Trophoblast cell (in vitro differentiated cells and primary cell): ENCODE data around the gene BOK.

Experiments
- DNase-seq, 2 donors: peaks; one replicate each; pipeline ENCODE4 v3.0.0-alpha.2; 2016
- H2AFZ ChIP-seq: 2 replicates; pipeline ENCODE4 v1.6.1; 2013; ENCODE audit warnings: low read length, moderate library complexity, mild to moderate bottlenecking; ENCODE audit not compliant: insufficient read depth, poor library complexity
- H2AK5ac ChIP-seq: 2 replicates; pipeline ENCODE4 v1.6.1; 2013; ENCODE audit warnings: mild to moderate bottlenecking, low read length
- H2BK120ac ChIP-seq: 2 replicates; pipeline ENCODE4 v1.6.1; 2013; ENCODE audit warnings: low read length, mild to moderate bottlenecking, moderate library complexity; ENCODE audit not compliant: insufficient read depth, poor library complexity
- H2BK12ac ChIP-seq: 2 replicates; pipeline ENCODE4 v1.6.1; 2013; ENCODE audit warnings: mild to moderate bottlenecking, low read length, moderate library complexity
- H2BK5ac ChIP-seq: 2 replicates; pipeline ENCODE4 v1.6.1; 2013; ENCODE audit warnings: low read length, low read depth, moderate library complexity, mild to moderate bottlenecking; ENCODE audit not compliant: poor library complexity
- H3K14ac ChIP-seq: 2 replicates; pipeline ENCODE4 v1.6.1; 2013; ENCODE audit warnings: mild to moderate bottlenecking, low read length
- H3K18ac ChIP-seq: 2 replicates; pipeline ENCODE4 v1.6.1; 2013; ENCODE audit warnings: mild to moderate bottlenecking, low read length
- H3K23ac ChIP-seq: 2 replicates; pipeline ENCODE4 v1.6.1; 2013; ENCODE audit warnings: low read length
- H3K27ac ChIP-seq: 2 replicates; pipeline ENCODE4 v1.5.1; 2013; ENCODE audit warnings: low read depth, mild to moderate bottlenecking, inconsistent platforms, low read length, moderate library complexity
- H3K27me3 ChIP-seq: 2 replicates; pipeline ENCODE4 v1.6.1; 2013; ENCODE audit warnings: inconsistent platforms, mild to moderate bottlenecking, low read length, moderate library complexity; ENCODE audit not compliant: insufficient read depth
- H3K36me3 ChIP-seq, 2 experiments: 1 replicate in 1 of 2; 2 replicates in 1 of 2; pipeline ENCODE4 v1.6.1; 2013; ENCODE audit warnings: low read length in 2 of 2, mild to moderate bottlenecking in 2 of 2, moderate library complexity in 1 of 2; ENCODE audit not compliant: insufficient read depth in 2 of 2, control insufficient read depth in 1 of 2
- H3K4ac ChIP-seq: 2 replicates; pipeline ENCODE4 v1.6.1; 2013; ENCODE audit warnings: low read depth, mild to moderate bottlenecking, low read length, moderate library complexity
- H3K4me1 ChIP-seq, 2 experiments: 1 replicate in 1 of 2; 2 replicates in 1 of 2; pipeline ENCODE4 v1.6.1; 2013; ENCODE audit warnings: low read length in 2 of 2, mild to moderate bottlenecking in 2 of 2, moderate library complexity in 1 of 2; ENCODE audit not compliant: insufficient read depth in 2 of 2, control insufficient read depth in 1 of 2
- H3K4me2 ChIP-seq: 2 replicates; pipeline ENCODE4 v1.6.1; 2013; ENCODE audit warnings: inconsistent platforms, mild to moderate bottlenecking, low read length, moderate library complexity
- H3K4me3 ChIP-seq: 2 replicates; pipeline ENCODE4 v1.5.1; 2013; ENCODE audit warnings: mild to moderate bottlenecking, low read depth, low read length, inconsistent platforms
- H3K79me1 ChIP-seq: one replicate; pipeline ENCODE4 v1.6.1; 2013; ENCODE audit warnings: low read length
- H3K79me2 ChIP-seq: 2 replicates; pipeline ENCODE4 v1.6.1; 2013; ENCODE audit warnings: low read length, mild to moderate bottlenecking; ENCODE audit not compliant: control insufficient read depth, insufficient read depth, poor library complexity
- H3K9ac ChIP-seq: 2 replicates; pipeline ENCODE4 v1.6.1; 2013; ENCODE audit warnings: mild to moderate bottlenecking, low read length
- H3K9me3 ChIP-seq: 2 replicates; pipeline ENCODE4 v1.6.1; 2013; ENCODE audit warnings: low read depth, mild to moderate bottlenecking, control low read depth, inconsistent platforms, low read length; ENCODE audit not compliant: insufficient read depth
- H4K12ac ChIP-seq: 2 replicates; pipeline ENCODE4 v1.6.1; 2013; ENCODE audit warnings: low read depth, mild to moderate bottlenecking, low read length, moderate library complexity
- H4K8ac ChIP-seq: 2 replicates; pipeline ENCODE4 v1.6.1; 2013; ENCODE audit warnings: low read depth, mild to moderate bottlenecking, low read length, moderate library complexity
- H4K91ac ChIP-seq: one replicate; pipeline ENCODE4 v1.6.1; 2013; ENCODE audit warnings: low read depth, mild to moderate bottlenecking, low read length, moderate library complexity
- WGBS: extraction: QIAGEN DNeasy Blood & Tissue Kit; methylation state at CpG from one replicate; pipeline ENCODE4 v1.1.7; 2013; ENCODE audit warnings: missing lambda C conversion rate; ENCODE audit not compliant: insufficient read length, insufficient coverage; ENCODE audit errors: extremely low coverage; 5-methylcytosine and 5-hydroxymethylcytosine counted together

Gene BOK

GRCh38 chr2:241574911-241575623 lies 16.5 kb downstream of the BOK start:
- H3K27ac ChIP-seq, result no peak overlapping the region
- H2BK120ac ChIP-seq, result no peak overlapping the region
- WGBS, result no CpG with 5 or more reads among the region's 7 CpGs
- no peak overlapping the region for H4K8ac ChIP-seq
- no peaks in the 10 kb centered on the region for H3K27me3 ChIP-seq
- H4K12ac ChIP-seq, result no peak overlapping the region
- H2BK5ac ChIP-seq, result no peak overlapping the region
- peak; percentile 79 to 92 for DNase-seq
- H3K4ac ChIP-seq, result no peak overlapping the region
- no peak overlapping the region for H2BK12ac ChIP-seq
- no peak overlapping the region for H3K18ac ChIP-seq
- peaks cover 0 to under 1% of the 10 kb centered on the region in 2 experiments for H3K4me1 ChIP-seq
- H2AFZ ChIP-seq, result no peak overlapping the region
- H3K79me1 ChIP-seq, result no peaks in the 10 kb centered on the region
- no peak overlapping the region for H3K23ac ChIP-seq
- H3K4me2 ChIP-seq, result no peak overlapping the region
- H3K79me2 ChIP-seq, result no peaks in the 10 kb centered on the region
- H3K36me3 ChIP-seq, result peaks cover 26 to 31% of the 10 kb centered on the region in 2 experiments
- no peak overlapping the region for H4K91ac ChIP-seq
- H3K9me3 ChIP-seq, result peaks cover 3% of the 10 kb centered on the region
- H3K4me3 ChIP-seq, result no peak overlapping the region
- H3K9ac ChIP-seq, result no peak overlapping the region
- no peak overlapping the region for H2AK5ac ChIP-seq
- no peak overlapping the region for H3K14ac ChIP-seq

- H3K36me3 ChIP-seq, result peaks cover 26 to 31% of the 10 kb centered on the region in 2 experiments
- no peaks in the 10 kb centered on the region for H3K27me3 ChIP-seq
- WGBS, result no CpG with 5 or more reads among the region's 5 CpGs
Measured at GRCh38 chr2:241575624-241576292, 17.2 kb downstream of the BOK start.

GRCh38 chr2:241576293-241576654 lies 17.7 kb downstream of the BOK start:
- Histone ChIP-seq H3K27me3 (no peaks in the 10 kb centered on the region), H2BK120ac (no peak overlapping the region), H2BK5ac (no peak overlapping the region), H3K18ac (no peak overlapping the region), H3K79me2 (no peaks in the 10 kb centered on the region), H3K9ac (no peak overlapping the region), H2AK5ac (no peak overlapping the region), H3K79me1 (no peaks in the 10 kb centered on the region), H3K27ac (no peak overlapping the region), H3K4ac (no peak overlapping the region), H3K4me2 (no peak overlapping the region), H3K14ac (no peak overlapping the region), H3K23ac (no peak overlapping the region), H3K4me3 (no peak overlapping the region), H4K8ac (no peak overlapping the region), H3K4me1 (no peaks in the 10 kb centered on the region), H2BK12ac (no peak overlapping the region), H3K9me3 (peaks cover 5% of the 10 kb centered on the region), H2AFZ (no peak overlapping the region), H4K91ac (no peak overlapping the region), H3K36me3 (peaks cover 25 to 27% of the 10 kb centered on the region in 2 experiments), H4K12ac (no peak overlapping the region)
- no peak for DNase-seq
- WGBS, result no CpG with 5 or more reads among the region's 14 CpGs

More at GRCh38 chr2:241575624-241576292, 17.2 kb downstream of the BOK start:
- Histone ChIP-seq H3K4me2 (no peak overlapping the region), H2BK12ac (no peak overlapping the region), H2AK5ac (no peak overlapping the region), H3K14ac (no peak overlapping the region), H3K18ac (no peak overlapping the region), H3K9me3 (peaks cover 3% of the 10 kb centered on the region), H3K79me1 (no peaks in the 10 kb centered on the region), H3K27ac (no peak overlapping the region), H4K12ac (no peak overlapping the region), H3K9ac (no peak overlapping the region), H3K79me2 (no peaks in the 10 kb centered on the region), H3K4me1 (no peaks in the 10 kb centered on the region), H3K4ac (no peak overlapping the region), H3K4me3 (no peak overlapping the region), H2BK5ac (no peak overlapping the region), H2AFZ (no peak overlapping the region), H3K23ac (no peak overlapping the region), H4K8ac (no peak overlapping the region), H4K91ac (no peak overlapping the region), H2BK120ac (no peak overlapping the region)
- DNase-seq, result no peak

- no peak overlapping the region for H3K4ac ChIP-seq
- no peak overlapping the region for H2BK120ac ChIP-seq
- no peaks in the 10 kb centered on the region for H3K27me3 ChIP-seq
- H2BK5ac ChIP-seq, result no peak overlapping the region
- H3K79me1 ChIP-seq, result no peaks in the 10 kb centered on the region
- H2BK12ac ChIP-seq, result no peak overlapping the region
- H2AFZ ChIP-seq, result no peak overlapping the region
- no peak for DNase-seq
- peaks cover 17 to 19% of the 10 kb centered on the region in 2 experiments for H3K36me3 ChIP-seq
- H3K79me2 ChIP-seq, result no peaks in the 10 kb centered on the region
- no peak overlapping the region for H3K9ac ChIP-seq
- H3K9me3 ChIP-seq, result peaks cover 10% of the 10 kb centered on the region
- H2AK5ac ChIP-seq, result no peak overlapping the region
- H3K27ac ChIP-seq, result no peak overlapping the region
- no peak overlapping the region for H4K8ac ChIP-seq
- H4K91ac ChIP-seq, result no peak overlapping the region
- H3K23ac ChIP-seq, result no peak overlapping the region
- H3K14ac ChIP-seq, result no peak overlapping the region
- no peak overlapping the region for H3K4me3 ChIP-seq
- no peak overlapping the region for H3K4me2 ChIP-seq
- no CpG with 5 or more reads among the region's 9 CpGs for WGBS
- no peak overlapping the region for H3K18ac ChIP-seq
- H4K12ac ChIP-seq, result no peak overlapping the region
- no peaks in the 10 kb centered on the region for H3K4me1 ChIP-seq
Measured at GRCh38 chr2:241577413-241578122, 19.0 kb downstream of the BOK start.
